Activated gamma-delta T cell (primary cell): ENCODE results near the gene CCNF.
"Not testable (repeated sequence)": the region's sequence is repeated elsewhere in the genome, so short reads cannot be mapped to it uniquely, and the experiment has no call there.

Source experiments
- DNase-seq: peaks from one replicate; lab custom pipeline; 2025; lab: John Stamatoyannopoulos, UW
- total RNA-seq, 2 donors: gene quantifications; one replicate each; lab custom pipeline; 2026; lab: John Stamatoyannopoulos, UW

The CCNF gene
- total RNA-seq, result 11.8 to 15.4 reads per million in 2 donors

GRCh38 chr16:2429034-2429770, at the start of gene CCNF:
Gene CCNF, plus strand, starts transcription at chr16:2429447. Its CDS starts 35 bp downstream, at chr16:2429482.
- DNase-seq, result peak; percentile 97

DNA sequence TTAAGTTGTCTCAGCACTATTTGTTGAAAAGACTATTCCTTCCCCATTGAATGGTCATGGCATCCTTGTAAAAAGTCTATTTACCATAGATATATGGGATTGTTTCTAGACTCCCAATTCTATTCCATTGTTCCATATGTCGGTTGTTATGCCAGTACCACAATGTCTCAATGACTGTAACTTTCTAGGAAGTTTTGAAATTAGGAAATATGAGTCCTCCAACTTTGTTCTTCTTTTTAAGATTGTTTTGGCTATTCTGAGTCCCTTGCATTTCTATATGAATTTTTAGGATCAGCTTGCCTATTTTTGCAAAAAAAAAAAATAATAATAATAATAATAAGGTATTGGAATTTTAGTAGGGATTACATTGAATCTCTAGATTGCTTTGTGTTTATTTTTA, 45.7 kb upstream of the CCNF start:
- DNase-seq, result no peak

DNA sequence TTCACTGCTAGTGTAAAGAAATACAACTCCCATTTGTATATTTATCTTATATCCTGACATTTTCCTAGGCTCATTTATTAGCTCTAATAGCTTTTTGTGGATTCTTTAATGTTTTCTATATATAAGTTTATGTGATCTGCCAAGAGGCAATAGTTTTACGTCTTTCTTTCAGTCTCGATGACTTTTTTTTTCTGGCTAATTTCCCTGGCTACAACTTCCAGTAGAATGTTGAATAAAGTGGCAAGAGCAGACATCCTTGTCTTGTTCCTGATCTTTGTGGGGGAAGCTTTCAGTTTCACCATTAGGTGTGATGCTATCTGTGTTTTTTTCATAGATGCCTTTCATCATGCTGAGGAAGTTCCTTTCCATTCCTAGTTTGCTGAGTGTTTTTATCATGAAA, 44.8 kb upstream of the CCNF start:
- no peak for DNase-seq

DNA sequence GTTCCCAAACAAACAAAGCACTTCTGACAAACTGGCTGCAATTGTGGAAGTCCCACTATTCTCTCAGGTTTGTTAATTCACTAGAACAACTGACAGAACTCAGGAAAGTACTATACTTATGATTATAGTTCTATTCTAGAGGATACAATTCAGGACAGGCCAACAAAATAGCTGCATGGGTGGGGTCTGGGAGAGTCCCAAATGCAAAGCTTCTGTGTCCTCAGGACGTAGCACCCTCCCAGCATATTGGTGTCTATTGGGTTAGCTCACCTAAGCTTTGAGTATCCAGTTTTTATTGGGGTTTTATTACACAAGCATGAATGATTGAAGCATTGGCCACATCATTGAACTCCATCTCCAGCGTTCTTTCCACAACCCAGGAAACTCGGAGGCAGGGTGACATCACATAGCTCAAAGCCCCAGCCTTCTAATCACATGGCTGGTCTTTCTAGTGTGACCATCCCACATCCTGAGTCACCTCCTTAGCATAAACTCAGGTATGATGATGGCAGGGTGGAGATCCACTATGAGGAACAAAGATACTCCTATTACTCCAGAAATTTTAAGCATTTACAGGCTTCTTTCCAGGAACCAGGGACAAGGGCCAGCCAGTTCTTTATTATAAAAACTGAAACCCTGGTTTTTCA, 43.9 kb upstream of the CCNF start:
- no peak for DNase-seq

DNA sequence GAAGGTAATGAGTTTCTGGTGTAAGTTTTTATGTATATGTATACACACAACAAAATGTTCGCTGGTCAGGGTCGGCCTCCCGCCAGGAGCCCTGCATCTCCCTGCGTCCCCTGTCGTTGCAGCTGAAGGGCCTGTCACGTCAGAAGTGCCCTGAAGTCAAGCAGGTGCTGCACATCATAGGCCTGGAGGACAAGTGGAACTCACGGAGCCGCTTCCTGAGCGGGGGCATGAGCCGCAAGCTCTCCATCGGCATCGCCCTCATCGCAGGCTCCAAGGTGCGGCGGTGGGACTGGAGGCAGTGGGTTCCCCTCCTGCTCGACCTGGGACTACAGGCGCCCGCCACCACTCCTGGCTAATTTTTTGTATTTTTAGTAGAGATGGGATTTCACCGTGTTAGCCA, 43.3 kb upstream of the CCNF start:
- DNase-seq, result not testable (repeated sequence)

DNA sequence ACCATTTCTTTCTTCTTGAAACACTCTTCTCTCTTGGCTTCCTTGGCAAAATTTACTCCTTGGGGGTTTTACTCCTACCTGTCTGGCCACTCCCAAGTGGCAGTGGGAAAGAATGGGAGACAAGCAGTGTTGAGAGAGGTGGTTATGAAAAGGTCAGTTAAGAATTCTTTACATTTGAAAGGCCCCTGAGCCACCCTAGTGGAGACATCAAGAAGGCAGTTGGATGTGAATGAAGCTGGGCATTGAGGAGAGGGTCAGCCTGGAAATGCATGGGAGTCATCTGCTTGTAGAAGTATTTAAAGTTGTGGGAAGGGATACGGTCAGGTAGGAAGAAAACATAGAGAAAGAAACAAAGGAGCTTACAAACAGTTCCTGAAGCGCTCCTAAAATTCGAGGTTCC, 42.3 kb upstream of the CCNF start:
- no peak for DNase-seq

- DNase-seq, result no peak
Observed at GRCh38 chr16:2388139-2388874, 40.9 kb upstream of the CCNF start.

- no peak for DNase-seq
Observed at GRCh38 chr16:2388875-2389433, 40.3 kb upstream of the CCNF start.

- DNase-seq, result no peak
Observed at GRCh38 chr16:2392025-2392424, 37.2 kb upstream of the CCNF start.

- DNase-seq, result no peak
Observed at GRCh38 chr16:2398520-2398919, 30.7 kb upstream of the CCNF start.

GRCh38 chr16:2404099-2404498, 25.1 kb upstream of the CCNF start:
- no peak for DNase-seq

GRCh38 chr16:2415085-2415484, 14.2 kb upstream of the CCNF start:
- no peak for DNase-seq

- no peak for DNase-seq
Observed at GRCh38 chr16:2420035-2420434, 9.2 kb upstream of the CCNF start.

DNA sequence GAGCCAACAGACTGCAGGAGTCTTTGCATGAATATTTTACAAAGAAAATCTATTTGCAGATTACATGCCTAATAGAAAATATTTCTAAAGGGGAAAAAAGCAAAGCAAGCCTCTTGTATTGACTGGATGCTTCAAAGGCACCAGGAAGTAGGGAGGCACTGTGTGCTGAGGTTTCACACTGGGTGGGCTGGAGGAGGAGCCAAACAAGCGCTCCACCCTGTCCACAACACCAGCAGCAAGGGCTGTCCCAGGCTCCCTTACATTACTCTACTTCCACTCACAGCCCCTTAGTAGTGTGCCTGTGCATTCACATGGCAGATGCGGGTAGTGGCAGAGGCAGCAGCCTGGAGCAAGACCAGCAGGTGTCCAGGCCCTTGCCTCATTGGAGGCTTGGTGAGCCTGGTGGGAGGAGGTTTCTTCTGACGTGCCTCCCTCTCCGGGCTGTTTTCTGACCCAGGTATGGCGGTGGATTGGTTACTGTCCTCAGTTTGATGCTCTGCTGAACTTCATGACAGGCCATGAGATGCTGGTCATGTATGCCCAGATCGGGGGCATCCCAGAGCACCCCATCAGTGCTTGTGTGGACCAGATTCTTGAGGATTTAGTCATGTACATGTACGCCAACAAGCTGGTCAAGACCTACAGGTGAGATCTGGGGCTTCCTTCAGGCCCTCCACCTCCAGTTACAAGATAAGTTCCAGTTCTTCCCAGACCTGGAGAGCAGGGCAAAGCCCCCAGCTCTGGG, 7.0 kb upstream of the CCNF start:
- DNase-seq, result no peak

DNA sequence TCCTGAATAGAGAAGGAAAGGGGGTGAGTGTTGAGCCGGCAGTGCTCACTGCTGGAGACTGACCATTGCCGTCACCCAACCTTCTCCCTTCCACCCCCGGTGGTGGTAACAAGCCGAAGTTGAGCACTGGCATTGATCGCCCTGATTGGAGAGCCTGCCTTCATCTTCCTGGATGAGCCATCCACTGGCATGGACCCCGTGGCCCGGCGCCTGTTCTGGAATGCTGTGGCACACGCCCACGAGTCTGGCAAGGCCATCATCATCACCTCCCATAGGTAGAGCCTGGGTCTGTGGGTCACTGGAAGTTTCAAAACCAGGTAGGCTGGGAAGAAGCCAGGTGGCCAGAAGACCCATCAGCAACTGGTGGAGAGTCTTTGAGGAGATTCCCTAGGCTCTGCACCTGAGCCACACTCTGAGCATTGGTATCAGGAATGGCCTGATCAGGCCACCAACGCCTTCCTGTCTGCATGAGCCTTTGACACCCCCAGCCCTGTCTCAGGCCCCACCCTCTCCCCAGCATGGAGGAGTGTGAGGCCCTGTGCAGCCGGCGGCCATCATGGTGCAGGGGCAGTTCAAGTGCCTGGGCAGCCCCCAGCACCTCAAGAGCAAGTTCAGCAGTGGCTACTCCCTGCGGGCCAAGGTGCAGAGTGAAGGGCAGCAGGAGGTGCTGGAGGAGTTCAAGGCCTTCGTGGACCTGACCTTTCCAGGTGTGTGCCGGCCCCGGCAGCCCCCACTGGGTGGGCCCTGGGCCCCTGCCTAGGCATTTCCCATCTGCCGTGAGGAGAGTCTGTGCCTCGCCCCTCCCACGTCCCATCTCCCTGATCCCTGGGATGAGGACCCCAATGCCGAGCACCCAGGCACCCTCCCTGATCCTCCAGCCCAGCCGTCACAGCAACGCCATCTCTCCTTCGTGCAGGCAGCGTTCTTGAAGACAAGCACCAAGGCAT, 4.9 kb upstream of the CCNF start:
- no peak for DNase-seq

DNA sequence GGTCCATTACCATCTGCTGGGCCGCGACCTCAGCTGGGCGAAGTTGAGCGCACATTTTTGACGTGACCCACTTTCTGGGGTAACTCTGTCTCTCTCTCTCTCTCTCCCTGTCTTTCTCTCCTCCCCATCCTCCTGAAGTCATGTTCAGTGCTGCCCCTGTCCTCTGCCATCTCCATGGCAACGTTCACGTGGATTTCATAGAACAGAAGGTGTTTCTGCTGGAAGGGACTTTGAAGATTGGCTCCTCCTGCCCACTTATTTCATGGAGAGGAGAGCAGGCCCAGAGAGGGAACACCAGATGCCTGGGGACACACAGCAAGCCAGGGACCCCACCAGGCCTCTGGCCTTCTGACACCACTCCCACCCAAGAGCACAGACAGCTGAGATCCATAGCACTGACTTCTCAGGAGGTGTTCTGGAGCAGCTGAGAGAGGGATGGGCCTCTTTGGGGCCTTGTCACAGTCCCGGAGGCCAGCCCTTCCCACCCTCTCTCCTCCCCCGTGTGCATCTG, 4.2 kb upstream of the CCNF start:
- DNase-seq, result no peak

GRCh38 chr16:2425825-2426430, 3.3 kb upstream of the CCNF start:
- no peak for DNase-seq

DNA sequence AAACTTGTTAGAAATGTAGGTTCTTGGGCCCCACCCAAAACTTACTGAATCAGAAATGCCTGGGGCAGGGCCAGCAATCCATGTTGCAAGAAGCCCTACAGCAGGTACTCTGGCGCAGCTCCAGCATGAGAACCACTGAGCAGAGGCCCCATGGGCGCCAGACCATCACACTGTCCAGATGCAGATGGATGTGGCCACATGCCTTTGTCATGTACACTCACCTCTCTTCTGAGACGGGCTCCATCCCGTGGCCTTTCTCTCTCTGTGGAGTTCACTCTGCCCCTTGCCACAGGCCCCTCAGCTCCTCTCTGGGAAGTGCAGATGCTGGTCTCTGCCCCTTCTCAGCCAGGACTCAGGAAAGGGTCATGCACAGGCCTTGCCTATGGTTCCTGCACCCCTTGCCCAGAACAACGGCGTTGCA, 2.3 kb upstream of the CCNF start:
- DNase-seq, result no peak

DNA sequence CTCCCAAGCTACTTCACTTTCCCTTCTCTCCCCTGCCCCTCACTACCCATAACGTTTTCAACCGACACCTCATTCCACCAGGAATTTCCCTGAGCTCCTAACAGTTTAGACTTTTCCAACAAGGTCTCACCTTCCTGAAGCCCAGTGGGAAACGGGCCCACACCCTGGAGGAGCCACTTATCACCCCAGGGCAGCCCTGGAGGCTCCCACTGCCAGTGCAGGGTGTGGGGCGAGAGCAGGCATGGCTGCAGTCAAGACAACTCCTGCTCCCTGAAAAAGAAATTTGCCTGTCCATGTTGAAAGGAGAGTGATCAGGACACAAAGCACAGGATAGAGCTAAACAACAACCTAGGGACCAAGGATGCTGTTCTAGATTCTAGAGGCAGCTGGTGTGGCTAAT, 1.7 kb upstream of the CCNF start:
- no peak for DNase-seq
